ENCODE data around the gene LPP. TPM values are rescaled to one million over a fixed set of nuclear protein-coding genes. Genes with fewer than 3 reads are reported as not detected.

Gene LPP
- total and polyA plus RNA-seq, 4 donors = 11.1 to 219 (median 66.5) TPM

DNA sequence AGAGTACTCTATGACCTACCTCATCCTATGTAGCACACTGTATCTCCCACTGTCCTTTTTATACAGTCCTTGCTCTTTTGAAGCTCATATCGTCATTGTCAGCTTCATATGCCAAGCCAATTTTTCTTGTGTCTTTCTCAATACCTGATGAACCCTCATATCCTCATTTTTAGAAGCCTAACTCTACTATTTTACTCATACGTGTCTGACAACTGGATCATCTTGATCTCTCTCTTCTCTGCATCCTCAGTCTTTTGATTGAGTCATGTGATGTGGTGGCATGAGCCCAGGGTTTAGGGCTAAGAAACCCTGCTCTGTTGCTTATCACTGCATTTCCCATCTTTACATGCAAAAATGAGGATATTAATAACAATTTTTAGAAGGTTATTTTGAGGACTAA lies 352.0 kb downstream of the LPP start:
- H3K27ac ChIP-seq (ENCODE audit: low read depth in 1 of 2, low read length in 1 of 2) = no peak overlapping the region
- 88 to 92% methylated on average over 2 of the region's 2 CpGs for WGBS, 2 donors
- no peak overlapping the region for H3K9ac ChIP-seq (ENCODE audit: insufficient read depth in 1 of 2, low read length in 2 of 2)
- DNase-seq (no peak), ATAC-seq (ENCODE audit: insufficient read depth, low FRiP score) (no peak)
- peaks cover 0 to 3% (median 0%) of the 10 kb centered on the region in 4 donors for H3K36me3 ChIP-seq (ENCODE audit: control insufficient read depth in 4 of 4, insufficient read depth in 4 of 4, low read length in 4 of 4)
- peaks cover 0 to 5% (median 3%) of the 10 kb centered on the region in 4 donors for H3K9me3 ChIP-seq (ENCODE audit: control insufficient read depth in 4 of 4, insufficient read depth in 3 of 4, low read length in 3 of 4)
- TF ChIP-seq, protein P1, sequence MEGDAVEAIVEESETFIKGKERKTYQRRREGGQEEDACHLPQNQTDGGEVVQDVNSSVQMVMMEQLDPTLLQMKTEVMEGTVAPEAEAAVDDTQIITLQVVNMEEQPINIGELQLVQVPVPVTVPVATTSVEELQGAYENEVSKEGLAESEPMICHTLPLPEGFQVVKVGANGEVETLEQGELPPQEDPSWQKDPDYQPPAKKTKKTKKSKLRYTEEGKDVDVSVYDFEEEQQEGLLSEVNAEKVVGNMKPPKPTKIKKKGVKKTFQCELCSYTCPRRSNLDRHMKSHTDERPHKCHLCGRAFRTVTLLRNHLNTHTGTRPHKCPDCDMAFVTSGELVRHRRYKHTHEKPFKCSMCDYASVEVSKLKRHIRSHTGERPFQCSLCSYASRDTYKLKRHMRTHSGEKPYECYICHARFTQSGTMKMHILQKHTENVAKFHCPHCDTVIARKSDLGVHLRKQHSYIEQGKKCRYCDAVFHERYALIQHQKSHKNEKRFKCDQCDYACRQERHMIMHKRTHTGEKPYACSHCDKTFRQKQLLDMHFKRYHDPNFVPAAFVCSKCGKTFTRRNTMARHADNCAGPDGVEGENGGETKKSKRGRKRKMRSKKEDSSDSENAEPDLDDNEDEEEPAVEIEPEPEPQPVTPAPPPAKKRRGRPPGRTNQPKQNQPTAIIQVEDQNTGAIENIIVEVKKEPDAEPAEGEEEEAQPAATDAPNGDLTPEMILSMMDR (IDR thresholded peaks at IDR 0.05; ENCODE audit: control extremely low read depth, extremely low read depth) = no peak
- no peak overlapping the region for H3K4me3 ChIP-seq
- peaks cover 0 to 24% (median 2%) of the 10 kb centered on the region in 5 donors for H3K4me1 ChIP-seq (ENCODE audit: control insufficient read depth in 5 of 5, insufficient read depth in 5 of 5, low read length in 5 of 5)
- H3K27me3 ChIP-seq (ENCODE audit: control insufficient read depth in 3 of 3, insufficient read depth in 3 of 3, low read length in 2 of 3) = no peaks in the 10 kb centered on the region

DNA sequence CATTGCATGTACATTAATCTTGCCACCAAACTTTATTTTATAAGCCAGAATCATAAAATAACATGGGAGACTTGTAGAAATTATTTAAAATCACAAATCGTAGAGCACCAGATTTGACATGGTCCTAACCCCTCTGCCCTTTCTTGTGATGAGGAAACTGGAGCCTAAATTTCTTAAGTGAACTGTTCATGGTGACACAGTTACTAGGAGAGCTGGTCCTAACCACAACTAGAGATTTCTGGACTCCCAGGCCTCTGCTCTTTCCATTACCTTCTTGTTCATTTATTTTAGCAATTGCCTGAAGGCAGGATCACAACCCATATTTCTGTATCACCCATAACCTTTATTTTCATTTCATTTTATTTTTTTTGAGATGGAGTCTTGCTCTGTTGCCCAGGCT lies 352.5 kb downstream of the LPP start:
- Histone ChIP-seq H3K27me3 (ENCODE audit: control insufficient read depth in 3 of 3, insufficient read depth in 3 of 3, low read length in 2 of 3) (no peaks in the 10 kb centered on the region), H3K9me3 (ENCODE audit: control insufficient read depth in 4 of 4, insufficient read depth in 3 of 4, low read length in 3 of 4) (peaks cover 0 to 5% (median 3%) of the 10 kb centered on the region in 4 donors), H3K4me1 (ENCODE audit: control insufficient read depth in 5 of 5, insufficient read depth in 5 of 5, low read length in 5 of 5) (peaks cover 0 to 27% (median 2%) of the 10 kb centered on the region in 5 donors), H3K36me3 (ENCODE audit: control insufficient read depth in 4 of 4, insufficient read depth in 4 of 4, low read length in 4 of 4) (peaks cover 0 to 3% (median 0%) of the 10 kb centered on the region in 4 donors), H3K9ac (ENCODE audit: insufficient read depth in 1 of 2, low read length in 2 of 2) (no peak overlapping the region), H3K27ac (ENCODE audit: low read depth in 1 of 2, low read length in 1 of 2) (no peak overlapping the region), H3K4me3 (no peak overlapping the region)
- DNase-seq (no peak), ATAC-seq (ENCODE audit: insufficient read depth, low FRiP score) (no peak)
- TF ChIP-seq, protein P1 (IDR thresholded peaks at IDR 0.05; ENCODE audit: control extremely low read depth, extremely low read depth) = no peak
- 90 to 93% methylated on average over 1 of the region's 1 CpG for WGBS, 2 donors

DNA sequence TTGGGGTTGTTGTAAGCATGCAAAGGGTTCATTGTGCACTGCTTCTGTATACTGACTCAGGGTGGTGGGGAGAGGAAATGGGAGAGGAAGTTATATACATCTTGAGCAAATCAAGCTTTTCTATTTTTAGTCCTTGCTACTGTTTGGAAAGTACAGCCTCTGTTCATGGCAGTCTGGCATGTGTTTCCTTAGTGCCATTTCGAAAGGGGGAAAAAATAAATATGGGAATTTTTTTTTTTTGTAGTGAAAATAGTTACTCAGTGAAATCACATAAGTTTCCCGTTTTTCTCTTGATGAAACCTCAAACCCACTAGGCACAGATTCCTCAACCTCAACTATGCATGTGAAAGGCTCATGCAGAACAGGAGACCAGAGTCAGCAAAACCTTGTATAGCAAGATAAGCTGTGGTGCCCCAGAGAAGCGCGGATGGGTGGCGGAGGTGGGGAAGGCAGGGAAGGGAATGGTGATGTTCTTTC lies 353.3 kb downstream of the LPP start:
- Histone ChIP-seq H3K27ac (ENCODE audit: low read depth in 1 of 2, low read length in 1 of 2) (no peak overlapping the region), H3K4me3 (no peak overlapping the region), H3K4me1 (ENCODE audit: control insufficient read depth in 5 of 5, insufficient read depth in 5 of 5, low read length in 5 of 5) (peaks cover 0 to 30% (median 2%) of the 10 kb centered on the region in 5 donors), H3K9me3 (ENCODE audit: control insufficient read depth in 4 of 4, insufficient read depth in 3 of 4, low read length in 3 of 4) (peaks cover 0 to 5% (median 3%) of the 10 kb centered on the region in 4 donors), H3K36me3 (ENCODE audit: control insufficient read depth in 4 of 4, insufficient read depth in 4 of 4, low read length in 4 of 4) (peaks cover 0 to 3% (median 0%) of the 10 kb centered on the region in 4 donors), H3K9ac (ENCODE audit: insufficient read depth in 1 of 2, low read length in 2 of 2) (no peak overlapping the region), H3K27me3 (ENCODE audit: control insufficient read depth in 3 of 3, insufficient read depth in 3 of 3, low read length in 2 of 3) (no peaks in the 10 kb centered on the region)
- TF ChIP-seq, protein P1 (IDR thresholded peaks at IDR 0.05; ENCODE audit: control extremely low read depth, extremely low read depth) = no peak
- 15 to 39% methylated on average over 5 of the region's 5 CpGs for WGBS, 2 donors
- ATAC-seq (ENCODE audit: insufficient read depth, low FRiP score) = peak; percentile 66
- DNase-seq = peak in 2 of 3 donors; percentile 53 to 56

DNA sequence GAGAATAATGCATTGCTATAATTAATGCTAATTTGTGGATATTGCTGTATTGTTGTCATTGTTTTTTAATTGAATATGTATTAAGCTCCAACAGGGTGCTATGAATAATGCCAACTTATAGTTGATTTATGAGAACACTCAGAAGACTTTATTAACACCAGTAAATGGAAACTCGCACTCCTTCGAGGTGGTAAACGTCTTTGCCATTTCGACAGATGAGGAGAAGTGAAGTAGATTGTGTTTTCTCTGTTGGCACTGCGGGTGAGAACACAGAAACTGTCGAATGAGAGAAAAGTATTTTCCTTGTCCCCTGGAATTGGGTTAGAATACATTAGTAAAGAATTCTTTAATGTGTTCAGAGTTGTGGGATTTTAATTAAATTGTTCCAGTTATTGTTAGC lies 354.5 kb downstream of the LPP start:
- peaks cover 0 to 3% (median 0%) of the 10 kb centered on the region in 4 donors for H3K36me3 ChIP-seq (ENCODE audit: control insufficient read depth in 4 of 4, insufficient read depth in 4 of 4, low read length in 4 of 4)
- TF ChIP-seq, protein P1 (IDR thresholded peaks at IDR 0.05; ENCODE audit: control extremely low read depth, extremely low read depth) = no peak
- peaks cover 0 to 30% (median 2%) of the 10 kb centered on the region in 5 donors for H3K4me1 ChIP-seq (ENCODE audit: control insufficient read depth in 5 of 5, insufficient read depth in 5 of 5, low read length in 5 of 5)
- H3K9me3 ChIP-seq (ENCODE audit: control insufficient read depth in 4 of 4, insufficient read depth in 3 of 4, low read length in 3 of 4) = peaks cover 0 to 5% (median 3%) of the 10 kb centered on the region in 4 donors
- no peak overlapping the region for H3K4me3 ChIP-seq
- no peaks in the 10 kb centered on the region for H3K27me3 ChIP-seq (ENCODE audit: control insufficient read depth in 3 of 3, insufficient read depth in 3 of 3, low read length in 2 of 3)
- no peak overlapping the region for H3K27ac ChIP-seq (ENCODE audit: low read depth in 1 of 2, low read length in 1 of 2)
- H3K9ac ChIP-seq (ENCODE audit: insufficient read depth in 1 of 2, low read length in 2 of 2) = no peak overlapping the region
- ATAC-seq (ENCODE audit: insufficient read depth, low FRiP score) (no peak), DNase-seq (no peak)
- WGBS, 2 donors = 96 to 97% methylated on average over 6 of the region's 6 CpGs
